Skeletal muscle tissue (tissue), 4 donors: ENCODE measurements around the gene PLBD1. TPM values are rescaled to one million over a fixed set of nuclear protein-coding genes. Genes with fewer than 3 reads are reported as not detected.

ENCODE experiments used
- H3K27ac ChIP-seq: one replicate; pipeline ENCODE4 v1.7.0; 2013; ENCODE audit warnings: mild to moderate bottlenecking, low read depth, low read length, inconsistent platforms
- H3K27me3 ChIP-seq, 3 donors: one replicate each; pipeline ENCODE4 v1.7.0; 2013; ENCODE audit warnings: low read length in 3 of 3; ENCODE audit not compliant: control insufficient read depth in 3 of 3, insufficient read depth in 3 of 3
- H3K36me3 ChIP-seq, 3 donors: one replicate each; pipeline ENCODE4 v1.7.0; 2013; ENCODE audit warnings: low read length in 3 of 3; ENCODE audit not compliant: control insufficient read depth in 3 of 3, insufficient read depth in 3 of 3
- H3K4me1 ChIP-seq, 3 donors: one replicate each; pipeline ENCODE4 v1.7.0; 2013; ENCODE audit warnings: low read length in 3 of 3, mild to moderate bottlenecking in 3 of 3; ENCODE audit not compliant: control insufficient read depth in 3 of 3, insufficient read depth in 3 of 3
- H3K4me3 ChIP-seq, 3 donors: one replicate each; pipeline ENCODE4 v1.7.0; 2013; ENCODE audit warnings: low read length in 3 of 3
- H3K9ac ChIP-seq, 3 donors: one replicate each; pipeline ENCODE4 v1.7.0; 2013; ENCODE audit warnings: low read length in 3 of 3, mild to moderate bottlenecking in 3 of 3, moderate library complexity in 2 of 3, low read depth in 1 of 3
- H3K9me3 ChIP-seq, 3 donors: one replicate each; pipeline ENCODE4 v1.7.0; 2013; ENCODE audit warnings: low read length in 3 of 3; ENCODE audit not compliant: control insufficient read depth in 3 of 3
- total RNA-seq: library from RNA; depleted of rRNA; stranded (reverse); fragments of >200 nt; gene quantifications from one replicate; pipeline ENCODE4 v1.2.3, GENCODE V29; 2014
- donor health status: Osteomylitis.

Gene PLBD1
- total RNA-seq, 1 donor from 2014 or later: 24.0 TPM

GRCh38 chr12:14554281-14555007 lies 13.2 kb downstream of the PLBD1 start:
- H3K36me3 ChIP-seq: peaks cover 0 to 2% (median 0%) of the 10 kb centered on the region in 3 donors
- peaks cover 14 to 16% (median 15%) of the 10 kb centered on the region in 3 donors for H3K4me1 ChIP-seq
- H3K4me3 ChIP-seq: peak overlapping the region; percentile 44 to 64 (median 49)
- no peaks in the 10 kb centered on the region for H3K27me3 ChIP-seq
- H3K9ac ChIP-seq: peak overlapping the region; percentile 48 to 78 (median 71)
- H3K9me3 ChIP-seq: no peaks in the 10 kb centered on the region
- H3K27ac ChIP-seq: peak overlapping the region; percentile 81

GRCh38 chr12:14548609-14549008 lies 19.1 kb downstream of the PLBD1 start:
- Histone ChIP-seq H3K27me3 (no peaks in the 10 kb centered on the region), H3K36me3 (peaks cover 0 to 2% (median 0%) of the 10 kb centered on the region in 3 donors), H3K27ac (no peak overlapping the region), H3K9me3 (no peaks in the 10 kb centered on the region), H3K4me3 (no peak overlapping the region), H3K4me1 (peaks cover 0 to 2% (median 2%) of the 10 kb centered on the region in 3 donors), H3K9ac (no peak overlapping the region)

- Histone ChIP-seq H3K9ac (no peak overlapping the region), H3K27ac (no peak overlapping the region), H3K9me3 (no peaks in the 10 kb centered on the region)
These were observed 20.1 kb downstream of the PLBD1 start for GRCh38 chr12:14547571-14547970.

GRCh38 chr12:14545144-14546124 lies 22.2 kb downstream of the PLBD1 start:
- no peak overlapping the region for H3K27ac ChIP-seq

More at GRCh38 chr12:14547571-14547970, 20.1 kb downstream of the PLBD1 start:
- Histone ChIP-seq H3K4me1 (no peaks in the 10 kb centered on the region), H3K4me3 (no peak overlapping the region), H3K27me3 (no peaks in the 10 kb centered on the region), H3K36me3 (no peaks in the 10 kb centered on the region)

GRCh38 chr12:14540801-14541462 lies 26.8 kb downstream of the PLBD1 start:
- Histone ChIP-seq H3K9ac (no peak overlapping the region), H3K4me3 (no peak overlapping the region), H3K27me3 (no peaks in the 10 kb centered on the region), H3K36me3 (no peaks in the 10 kb centered on the region), H3K27ac (no peak overlapping the region), H3K9me3 (no peaks in the 10 kb centered on the region), H3K4me1 (no peaks in the 10 kb centered on the region)

More at GRCh38 chr12:14545144-14546124, 22.2 kb downstream of the PLBD1 start:
- Histone ChIP-seq H3K4me3 (no peak overlapping the region), H3K4me1 (no peaks in the 10 kb centered on the region), H3K36me3 (no peaks in the 10 kb centered on the region), H3K27me3 (no peaks in the 10 kb centered on the region), H3K9ac (no peak overlapping the region), H3K9me3 (no peaks in the 10 kb centered on the region)

GRCh38 chr12:14537088-14537487 lies 30.6 kb downstream of the PLBD1 start:
- Histone ChIP-seq H3K36me3 (peaks cover 2 to 7% (median 5%) of the 10 kb centered on the region in 3 donors), H3K4me1 (no peaks in the 10 kb centered on the region), H3K27me3 (no peaks in the 10 kb centered on the region), H3K4me3 (no peak overlapping the region), H3K9me3 (no peaks in the 10 kb centered on the region), H3K27ac (no peak overlapping the region), H3K9ac (no peak overlapping the region)

GRCh38 chr12:14532152-14532551 lies 35.5 kb downstream of the PLBD1 start:
- Histone ChIP-seq H3K9me3 (no peaks in the 10 kb centered on the region), H3K27me3 (no peaks in the 10 kb centered on the region)

GRCh38 chr12:14525964-14526363 lies 41.7 kb downstream of the PLBD1 start:
- Histone ChIP-seq H3K9ac (no peak overlapping the region), H3K9me3 (peaks cover 0 to 19% (median under 1%) of the 10 kb centered on the region in 3 donors), H3K36me3 (peaks cover 0 to 4% (median 0%) of the 10 kb centered on the region in 3 donors), H3K4me1 (no peaks in the 10 kb centered on the region), H3K27ac (no peak overlapping the region), H3K27me3 (no peaks in the 10 kb centered on the region), H3K4me3 (peak overlapping the region in 1 of 3 donors; percentile 11)

More at GRCh38 chr12:14532152-14532551, 35.5 kb downstream of the PLBD1 start:
- no peak overlapping the region for H3K9ac ChIP-seq
- no peak overlapping the region for H3K4me3 ChIP-seq
- no peaks in the 10 kb centered on the region for H3K4me1 ChIP-seq
- peaks cover 2 to 7% (median 5%) of the 10 kb centered on the region in 3 donors for H3K36me3 ChIP-seq
- no peak overlapping the region for H3K27ac ChIP-seq

GRCh38 chr12:14521822-14522221 lies 45.9 kb downstream of the PLBD1 start:
- no peak overlapping the region for H3K27ac ChIP-seq
- H3K4me3 ChIP-seq: no peak overlapping the region
- peaks cover 0 to 22% (median 5%) of the 10 kb centered on the region in 3 donors for H3K9me3 ChIP-seq
- H3K36me3 ChIP-seq: peaks cover 0 to 8% (median 0%) of the 10 kb centered on the region in 3 donors
- no peaks in the 10 kb centered on the region for H3K27me3 ChIP-seq
- H3K9ac ChIP-seq: no peak overlapping the region
- no peaks in the 10 kb centered on the region for H3K4me1 ChIP-seq
